Heart left ventricle (tissue), 16 donors: ENCODE results near the gene ZFP92. TPM values are rescaled to one million over a fixed set of nuclear protein-coding genes. Genes with fewer than 3 reads are reported as not detected.

Experiments used
- ATAC-seq, 4 donors: fragments of 200-7000 bp; cut with Tn5 transposase; one replicate each; pipeline ENCODE4 v1.9.1; 2020 to 2022; ENCODE audit warnings: moderate library complexity in 4 of 4, mild to moderate bottlenecking in 3 of 4, moderate number of reproducible peaks in 1 of 4
- DNase-seq, 5 donors: peaks; one replicate each; pipeline ENCODE4 v3.0.0-alpha.2; 2020
- H3K27ac ChIP-seq, 12 donors: fragments of 200-600 bp; sonication (generic) in 4 of 12; one replicate each; pipeline versions ENCODE4 v1.5.0 to v1.8.0; 2016 to 2022; ENCODE audit warnings: mild to moderate bottlenecking in 2 of 12
- H3K27me3 ChIP-seq, 9 donors: fragments of 200-600 bp; sonication (generic) in 2 of 9; one replicate each; pipeline versions ENCODE4 v1.5.1 to v1.8.0; 2016 to 2022; ENCODE audit warnings: mild to moderate bottlenecking in 3 of 9
- H3K36me3 ChIP-seq, 9 donors: fragments of 200-600 bp; sonication (generic) in 2 of 9; one replicate each; pipeline versions ENCODE4 v1.5.0 to v1.8.0; 2018 to 2022; ENCODE audit warnings: mild to moderate bottlenecking in 2 of 9
- H3K4me1 ChIP-seq, 12 donors: fragments of 200-600 bp; sonication (generic) in 4 of 12; one replicate each; pipeline versions ENCODE4 v1.5.0 to v1.8.0; 2016 to 2022; ENCODE audit warnings: mild to moderate bottlenecking in 3 of 12
- H3K4me3 ChIP-seq, 12 donors: fragments of 200-600 bp; sonication (generic) in 4 of 12; one replicate each; pipeline versions ENCODE4 v1.5.0 to v1.8.0; 2017 to 2022; ENCODE audit warnings: mild to moderate bottlenecking in 9 of 12, moderate library complexity in 4 of 12
- H3K9me3 ChIP-seq, 12 donors: fragments of 200-600 bp; sonication (generic) in 4 of 12; one replicate each; pipeline versions ENCODE4 v1.5.0 to v1.8.0; 2016 to 2022; ENCODE audit warnings: mild to moderate bottlenecking in 1 of 12
- POLR2A ChIP-seq, 2 donors: fragments of 450-650 bp; IDR thresholded peaks; one replicate each; pipeline ENCODE4 v1.6.1; 2017; ENCODE audit warnings: antibody characterized with exemption in 2 of 2, mild to moderate bottlenecking in 2 of 2, moderate library complexity in 2 of 2
- WGBS, 4 donors: extraction: QIAGEN DNeasy Blood & Tissue Kit in 2 of 4; methylation state at CpG; one replicate each; pipeline versions ENCODE4 v1.1.5 to v1.1.7; 2013 to 2018; 5-methylcytosine and 5-hydroxymethylcytosine counted together
- intact Hi-C, 10 donors: fragments of 100-400 bp; cut with DNase I; formaldehyde crosslinking; loops; one replicate each; pipeline versions ENCODE4 v1.11.1 to v1.14.2; 2022
- polyA plus RNA-seq, 2 donors: library from polyadenylated mRNA; stranded (reverse); fragments of 200-250 nt; gene quantifications; one replicate each; pipeline ENCODE4 v1.2.3, GENCODE V29; 2013
- total RNA-seq, 9 donors: library from RNA; depleted of rRNA in 2 of 9; stranded (reverse); fragments of >200 nt in 2 of 9; fragmentation: NEBNext Ultra II Directional in 3 of 9; extraction: Animal tissue kit (Norgen Biotek cat#: 25700) in 3 of 9; gene quantifications; one replicate each; pipeline versions ENCODE4 v1.1.0 to v1.2.4, GENCODE V29; 2016 to 2023
- TF ChIP-seq, protein P1 (sequence below), 12 donors: fragments of 200-600 bp; sonication (generic) in 4 of 12; IDR thresholded peaks; one replicate each; pipeline versions ENCODE4 v1.5.0 to v1.8.0; 2018 to 2022; ENCODE audit warnings: antibody characterized with exemption in 12 of 12, mild to moderate bottlenecking in 5 of 12
- donor health status: ischemic (EF 13 %, LVEDD 7.1; RV severe dilation, severe dysfunction).
- donor health status: healthy with polysubstance abuse.
- donor health status: DM: no; HTN: yes; CAD: no.
- donor health status: DM: no; HTN: no; CAD: no.
- donor health status: ischemic (EF 25% LVEDD 6.9; RV normal size, moderate dysfunction).
- donor health status: ischemic (EF 25% LVEDD 5.7; RV mildly dilated, moderate dysfunction).
- donor health status: healthy.
- donor health status: DM: yes; HTN: yes; CAD: no.
- donor health status: ischemic (EF 35%, LVEDD 5.7; RV mildly dilated, moderate dysfunction).
- donor health status: nonischemic (EF 11% LVEDD 7.7; RV severe dilation, severe dysfunction).
- donor health status: DM: yes; HTN: yes; CAD: no.
- donor health status: PGD.
- donor health status: ischemic (EF 29% LVEDD 5.4; RV normal size, mild dysfunction).
- donor health status: nonischemic (EF 23%, LVEDD 6.1; RV moderate dilation, normal function).

Gene ZFP92
- total and polyA plus RNA-seq, 11 donors: 0.22 to 1.5 (median 0.55) TPM

DNA sequence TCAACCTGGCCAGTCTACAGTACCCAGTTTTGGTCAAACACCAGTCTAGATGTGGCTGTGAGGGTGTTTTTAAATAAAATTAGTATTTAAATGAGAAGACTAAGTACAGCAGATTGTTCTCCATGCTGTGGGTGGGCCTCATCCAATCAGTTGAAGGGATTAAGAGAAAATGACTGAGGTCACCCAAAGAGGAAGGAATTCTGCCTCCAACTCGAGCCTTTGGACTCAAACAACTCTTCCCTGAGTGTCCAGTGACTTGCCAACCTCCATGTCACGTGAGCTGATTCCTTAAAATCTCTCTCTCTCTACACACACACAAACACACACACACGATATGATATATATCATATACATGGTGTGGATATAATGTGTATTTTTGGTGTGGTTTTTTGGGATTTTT, 24.6 kb downstream of the ZFP92 start:
- WGBS, 4 donors: 46 to 76% (median 64%) methylated on average over 3 of the region's 3 CpGs
- intact Hi-C loops: loop anchor here in 2 of 10 donors (5.0 to 10.0 kb wide), 2 partner anchors 401 to 404 kb away; no protein-coding TSS in a partner anchor
- TF ChIP-seq, protein P1, sequence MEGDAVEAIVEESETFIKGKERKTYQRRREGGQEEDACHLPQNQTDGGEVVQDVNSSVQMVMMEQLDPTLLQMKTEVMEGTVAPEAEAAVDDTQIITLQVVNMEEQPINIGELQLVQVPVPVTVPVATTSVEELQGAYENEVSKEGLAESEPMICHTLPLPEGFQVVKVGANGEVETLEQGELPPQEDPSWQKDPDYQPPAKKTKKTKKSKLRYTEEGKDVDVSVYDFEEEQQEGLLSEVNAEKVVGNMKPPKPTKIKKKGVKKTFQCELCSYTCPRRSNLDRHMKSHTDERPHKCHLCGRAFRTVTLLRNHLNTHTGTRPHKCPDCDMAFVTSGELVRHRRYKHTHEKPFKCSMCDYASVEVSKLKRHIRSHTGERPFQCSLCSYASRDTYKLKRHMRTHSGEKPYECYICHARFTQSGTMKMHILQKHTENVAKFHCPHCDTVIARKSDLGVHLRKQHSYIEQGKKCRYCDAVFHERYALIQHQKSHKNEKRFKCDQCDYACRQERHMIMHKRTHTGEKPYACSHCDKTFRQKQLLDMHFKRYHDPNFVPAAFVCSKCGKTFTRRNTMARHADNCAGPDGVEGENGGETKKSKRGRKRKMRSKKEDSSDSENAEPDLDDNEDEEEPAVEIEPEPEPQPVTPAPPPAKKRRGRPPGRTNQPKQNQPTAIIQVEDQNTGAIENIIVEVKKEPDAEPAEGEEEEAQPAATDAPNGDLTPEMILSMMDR (IDR thresholded peaks at IDR 0.05): no peak
- TF ChIP-seq POLR2A (IDR thresholded peaks at IDR 0.05): no peak
- Histone ChIP-seq H3K36me3 (no peaks in the 10 kb centered on the region), H3K27ac (no peak overlapping the region), H3K4me3 (no peak overlapping the region), H3K4me1 (no peaks in the 10 kb centered on the region), H3K9me3 (peaks cover 0 to 8% (median 0%) of the 10 kb centered on the region in 12 donors), H3K27me3 (peaks cover 0 to 23% (median 0%) of the 10 kb centered on the region in 9 donors)
- DNase-seq (no peak), ATAC-seq (no peak)

DNA sequence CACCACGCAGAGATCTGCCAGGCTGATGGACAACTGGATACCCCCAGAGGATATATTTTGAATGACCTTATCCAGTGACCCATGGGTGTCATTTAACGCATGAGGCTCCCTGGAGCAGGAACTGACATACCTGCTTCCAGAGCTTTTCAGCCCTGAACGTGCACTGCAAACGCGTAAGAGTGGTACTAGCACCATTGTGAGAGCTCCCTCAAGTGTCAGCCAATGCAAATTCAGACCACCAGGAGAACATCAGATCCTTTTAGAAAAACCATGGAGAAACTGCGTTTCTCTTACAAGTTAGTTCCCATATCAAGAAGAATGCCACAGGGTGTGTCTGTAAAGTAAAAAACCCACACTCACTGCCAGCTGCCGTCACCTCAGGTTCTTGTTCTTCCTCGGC, 27.3 kb downstream of the ZFP92 start:
- H3K27ac ChIP-seq: no peak overlapping the region
- intact Hi-C loops: loop anchor here in 2 of 10 donors (5.0 to 10.0 kb wide), 2 partner anchors 404 to 406 kb away; no protein-coding TSS in a partner anchor
- ATAC-seq: peak in 2 of 4 donors; percentile 37 to 53
- TF ChIP-seq, protein P1 (IDR thresholded peaks at IDR 0.05): peak in 8 of 12 donors; percentile 10 to 46 (median 25)
- TF ChIP-seq POLR2A (IDR thresholded peaks at IDR 0.05): no peak
- peaks cover 0 to 20% (median 0%) of the 10 kb centered on the region in 9 donors for H3K27me3 ChIP-seq
- no peak overlapping the region for H3K4me3 ChIP-seq
- H3K36me3 ChIP-seq: no peaks in the 10 kb centered on the region
- 23 to 55% (median 34%) methylated on average over 8 of the region's 8 CpGs for WGBS, 4 donors
- no peaks in the 10 kb centered on the region for H3K4me1 ChIP-seq
- DNase-seq: no peak
- no peaks in the 10 kb centered on the region for H3K9me3 ChIP-seq

DNA sequence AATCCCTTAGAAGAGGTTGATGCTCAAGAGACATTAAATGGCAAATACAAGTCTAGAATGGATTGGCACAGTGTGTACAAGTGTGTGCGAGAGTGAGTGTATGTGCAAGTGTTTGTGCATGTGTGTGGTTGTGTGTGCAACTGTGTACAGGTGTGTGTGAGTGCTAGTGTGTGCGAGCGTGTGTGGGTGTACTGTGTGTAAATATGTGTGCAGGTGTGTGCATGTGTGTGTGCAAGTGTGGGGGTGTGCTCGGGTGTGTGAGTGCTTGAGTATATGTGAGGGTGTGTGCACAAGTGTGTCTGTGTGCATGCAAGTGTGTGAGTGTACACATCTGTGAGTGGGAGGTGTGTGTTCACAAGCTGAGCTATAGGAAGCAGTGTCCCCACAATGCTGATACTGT, 28.7 kb downstream of the ZFP92 start:
- H3K27me3 ChIP-seq: peaks cover 0 to 20% (median 0%) of the 10 kb centered on the region in 9 donors
- H3K4me1 ChIP-seq: no peaks in the 10 kb centered on the region
- no peaks in the 10 kb centered on the region for H3K36me3 ChIP-seq
- intact Hi-C loops: loop anchor here in 3 of 10 donors (5.0 to 10.0 kb wide), 2 partner anchors 405 to 408 kb away; no protein-coding TSS in a partner anchor
- no peaks in the 10 kb centered on the region for H3K9me3 ChIP-seq
- H3K4me3 ChIP-seq: no peak overlapping the region
- ATAC-seq (peak in 1 of 4 donors; percentile 10), DNase-seq (no peak)
- H3K27ac ChIP-seq: no peak overlapping the region
- TF ChIP-seq, protein P1 (IDR thresholded peaks at IDR 0.05): no peak
- TF ChIP-seq POLR2A (IDR thresholded peaks at IDR 0.05): no peak
- WGBS, 4 donors: 84 to 95% (median 92%) methylated on average over 4 of the region's 4 CpGs

DNA sequence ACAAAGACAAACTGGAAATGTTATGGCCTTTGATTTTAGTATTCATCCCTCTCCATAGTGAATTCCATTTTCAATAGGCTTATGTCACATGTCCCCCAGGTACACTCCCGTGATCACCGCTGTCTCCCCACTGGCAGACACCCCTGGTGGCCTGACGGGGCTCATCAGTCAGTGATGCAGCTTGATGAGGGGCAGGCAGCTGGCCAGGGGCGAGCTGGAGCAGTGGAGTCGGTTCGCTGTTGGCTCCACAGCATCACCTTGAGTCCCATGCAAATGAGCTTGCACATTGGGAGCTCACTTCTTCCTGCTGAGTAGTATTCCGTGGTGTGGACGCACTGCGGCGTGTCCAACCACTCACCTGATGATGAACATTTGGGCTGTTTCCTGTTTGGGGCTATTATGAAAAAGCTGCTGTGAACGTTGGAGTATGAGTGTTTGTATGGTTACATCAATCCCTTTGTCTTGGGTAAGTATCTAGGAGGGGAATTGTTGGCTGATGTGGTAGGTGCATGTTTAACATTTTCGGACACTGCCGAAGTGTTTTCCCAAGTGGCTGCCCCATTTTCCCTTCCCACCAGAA, 29.4 kb downstream of the ZFP92 start:
- intact Hi-C loops: loop anchor here in 1 of 10 donors (10.0 kb wide), 1 partner anchor 406 kb away; no protein-coding TSS in a partner anchor

More for the DNA sequence above, 29.4 kb downstream of the ZFP92 start:
- no peak overlapping the region for H3K27ac ChIP-seq
- H3K9me3 ChIP-seq: no peaks in the 10 kb centered on the region
- no peak for ATAC-seq
- 74 to 82% (median 78%) methylated on average over 13 of the region's 13 CpGs for WGBS, 4 donors
- no peak for TF ChIP-seq POLR2A (IDR thresholded peaks at IDR 0.05)
- TF ChIP-seq, protein P1 (IDR thresholded peaks at IDR 0.05): no peak
- no peaks in the 10 kb centered on the region for H3K36me3 ChIP-seq
- DNase-seq: no peak
- H3K27me3 ChIP-seq: peaks cover 0 to 16% (median 0%) of the 10 kb centered on the region in 9 donors
- H3K4me3 ChIP-seq: no peak overlapping the region
- H3K4me1 ChIP-seq: no peaks in the 10 kb centered on the region
